ENCODE data around the gene CISD2. TPM values are rescaled to one million over a fixed set of nuclear protein-coding genes. Genes with fewer than 3 reads are reported as not detected.
"Not testable (repeated sequence)": the region's sequence is repeated elsewhere in the genome, so short reads cannot be mapped to it uniquely, and the experiment has no call there.

Gene CISD2
- total RNA-seq, 1 donor from 2014 or later = 78.6 TPM

DNA sequence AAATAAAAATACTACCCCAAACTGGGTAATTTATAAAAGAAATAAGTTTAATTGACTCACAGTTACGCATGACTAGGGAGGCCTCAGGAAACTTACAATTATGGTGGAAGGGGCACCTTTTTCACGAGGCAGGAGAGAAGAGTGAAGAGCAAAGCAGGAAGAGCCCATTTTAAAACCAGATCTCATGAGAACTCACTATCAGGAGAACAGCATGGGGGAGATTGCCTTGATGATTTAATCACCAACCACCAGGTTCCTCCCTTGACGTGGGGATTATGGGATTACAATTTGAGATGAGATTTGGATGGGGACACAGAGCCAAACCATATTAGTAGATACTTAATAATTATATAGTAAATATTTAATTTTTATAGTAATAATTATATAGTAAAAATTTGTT is 10.1 kb downstream of the CISD2 start:
- Histone ChIP-seq H3K36me3 (peaks cover 19% of the 10 kb centered on the region), H3K9ac (no peak overlapping the region), H2AFZ (replicated peaks) (no peak overlapping the region), H3K4me3 (no peak overlapping the region), H3K27me3 (no peaks in the 10 kb centered on the region), H3K4me1 (no peaks in the 10 kb centered on the region), H4K20me1 (ENCODE audit: low read depth) (no peaks in the 10 kb centered on the region), H3K9me3 (ENCODE audit: low read depth) (peaks cover 13% of the 10 kb centered on the region), H3K4me2 (no peak overlapping the region), H3K79me2 (ENCODE audit: low read depth) (peaks cover 92% of the 10 kb centered on the region), H3K27ac (no peak overlapping the region), H3F3A (ENCODE audit: low read depth) (no peaks in the 10 kb centered on the region)
- Mint-ChIP-seq H3K4me3 (no peak overlapping the region), H3K27ac (no peak overlapping the region), H3K36me3 (peaks cover 53% of the 10 kb centered on the region), H3K9me3 (peaks cover 43% of the 10 kb centered on the region), H3K4me1 (peaks cover 2% of the 10 kb centered on the region), H3K27me3 (ENCODE audit: insufficient read depth, low read depth) (peaks cover 8% of the 10 kb centered on the region)
- DNase-seq (ENCODE audit: low spot score) = no peak
- TF ChIP-seq EZH2 (IDR thresholded peaks at IDR 0.05) (no peak), CTCF (IDR thresholded peaks at IDR 0.05) (no peak), EZH2phosphoT487 (IDR thresholded peaks at IDR 0.05) (no peak)

GRCh38 chr4:102881343-102881742 is 12.6 kb downstream of the CISD2 start:
- Histone ChIP-seq H3K4me3 (no peak overlapping the region), H3K27me3 (no peaks in the 10 kb centered on the region), H3K27ac (no peak overlapping the region), H3K9ac (no peak overlapping the region), H4K20me1 (ENCODE audit: low read depth) (peaks cover 3% of the 10 kb centered on the region), H3K4me2 (no peak overlapping the region), H3K36me3 (peaks cover 22% of the 10 kb centered on the region), H2AFZ (replicated peaks) (no peak overlapping the region), H3K79me2 (ENCODE audit: low read depth) (peaks cover 81% of the 10 kb centered on the region), H3K9me3 (ENCODE audit: low read depth) (peaks cover 13% of the 10 kb centered on the region), H3K4me1 (no peaks in the 10 kb centered on the region), H3F3A (ENCODE audit: low read depth) (no peaks in the 10 kb centered on the region)
- Mint-ChIP-seq H3K27ac (no peak overlapping the region), H3K9me3 (peaks cover 24% of the 10 kb centered on the region), H3K27me3 (ENCODE audit: insufficient read depth, low read depth) (peaks cover 5% of the 10 kb centered on the region), H3K36me3 (peaks cover 37% of the 10 kb centered on the region), H3K4me3 (no peak overlapping the region), H3K4me1 (peaks cover 2% of the 10 kb centered on the region)
- TF ChIP-seq CTCF (IDR thresholded peaks at IDR 0.05) = no peak
- no peak for TF ChIP-seq EZH2 (IDR thresholded peaks at IDR 0.05)
- TF ChIP-seq EZH2phosphoT487 (IDR thresholded peaks at IDR 0.05) = no peak
- no peak for DNase-seq (ENCODE audit: low spot score)

DNA sequence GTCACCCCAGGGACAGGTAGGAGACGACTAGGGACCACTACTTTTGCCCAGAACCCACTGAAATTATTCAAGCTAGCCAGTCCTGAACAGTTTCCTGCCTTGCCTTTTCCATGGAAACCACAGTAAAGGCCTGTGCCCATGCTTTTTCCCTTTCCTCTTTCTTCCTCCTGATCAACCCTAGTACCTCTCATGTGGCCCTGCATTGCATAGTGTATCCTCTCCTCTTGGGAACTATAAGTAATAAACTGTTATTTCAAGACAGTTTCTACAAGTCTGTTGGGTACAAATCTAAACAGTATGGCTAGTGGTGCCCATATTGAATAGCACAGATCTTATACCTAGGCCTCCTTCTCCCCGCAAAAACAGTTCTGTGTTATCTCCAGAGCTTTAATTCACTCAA is 14.5 kb downstream of the CISD2 start:
- no peak overlapping the region for H3K27ac Mint-ChIP-seq
- H3K27ac ChIP-seq = no peak overlapping the region
- peaks cover 12% of the 10 kb centered on the region for H3K36me3 ChIP-seq
- H3F3A ChIP-seq (ENCODE audit: low read depth) = no peaks in the 10 kb centered on the region
- no peaks in the 10 kb centered on the region for H3K27me3 ChIP-seq
- H3K9ac ChIP-seq = no peak overlapping the region
- H3K4me3 ChIP-seq = no peak overlapping the region
- no peaks in the 10 kb centered on the region for H3K4me1 ChIP-seq
- no peak for DNase-seq (ENCODE audit: low spot score)
- peaks cover 2% of the 10 kb centered on the region for H3K4me1 Mint-ChIP-seq
- H4K20me1 ChIP-seq (ENCODE audit: low read depth) = peaks cover 3% of the 10 kb centered on the region
- H2AFZ ChIP-seq (replicated peaks) = no peak overlapping the region
- no peaks in the 10 kb centered on the region for H3K9me3 ChIP-seq (ENCODE audit: low read depth)
- H3K79me2 ChIP-seq (ENCODE audit: low read depth) = peaks cover 62% of the 10 kb centered on the region
- H3K4me3 Mint-ChIP-seq = no peak overlapping the region
- H3K4me2 ChIP-seq = no peak overlapping the region
- TF ChIP-seq EZH2 (IDR thresholded peaks at IDR 0.05) (no peak), CTCF (IDR thresholded peaks at IDR 0.05) (no peak), EZH2phosphoT487 (IDR thresholded peaks at IDR 0.05) (no peak)
- peaks cover 28% of the 10 kb centered on the region for H3K36me3 Mint-ChIP-seq
- H3K27me3 Mint-ChIP-seq (ENCODE audit: insufficient read depth, low read depth) = peaks cover 2% of the 10 kb centered on the region
- peaks cover 6% of the 10 kb centered on the region for H3K9me3 Mint-ChIP-seq

DNA sequence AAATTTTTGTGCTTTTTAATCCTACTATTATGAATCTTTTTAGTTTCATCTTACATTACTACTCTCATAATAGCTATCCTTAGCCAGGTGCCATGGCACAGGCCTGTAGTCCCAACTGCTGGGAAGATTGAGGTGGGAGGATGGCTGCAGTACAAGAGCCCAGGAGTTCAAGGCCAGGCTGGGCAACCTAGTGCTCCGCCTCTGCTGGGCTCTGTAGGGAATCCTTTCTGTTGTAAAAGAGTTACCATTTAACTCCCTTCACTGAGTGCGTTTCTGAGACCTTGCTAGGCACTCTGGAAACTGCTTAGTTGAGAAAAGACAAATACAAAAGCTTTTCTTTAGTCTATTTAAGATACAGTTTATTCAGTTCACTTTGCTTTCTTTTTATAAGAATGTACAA is 19.8 kb downstream of the CISD2 start:
- peaks cover 12% of the 10 kb centered on the region for H3K36me3 ChIP-seq
- H3K27me3 ChIP-seq; H3K4me2 ChIP-seq; H3F3A ChIP-seq (ENCODE audit: low read depth); H3K9ac ChIP-seq; H3K27me3 Mint-ChIP-seq (ENCODE audit: insufficient read depth, low read depth); H3K4me1 ChIP-seq; H3K4me3 Mint-ChIP-seq; H3K36me3 Mint-ChIP-seq; H3K27ac ChIP-seq; H3K27ac Mint-ChIP-seq; H3K9me3 ChIP-seq (ENCODE audit: low read depth); H3K4me1 Mint-ChIP-seq; H4K20me1 ChIP-seq (ENCODE audit: low read depth); H3K9me3 Mint-ChIP-seq; DNase-seq (ENCODE audit: low spot score); H3K4me3 ChIP-seq; H2AFZ ChIP-seq (replicated peaks): not testable (repeated sequence)
- peaks cover 17% of the 10 kb centered on the region for H3K79me2 ChIP-seq (ENCODE audit: low read depth)

GRCh38 chr4:102889866-102890265 is 21.1 kb downstream of the CISD2 start:
- not testable (repeated sequence) for H4K20me1 ChIP-seq (ENCODE audit: low read depth); H3K27ac ChIP-seq; H3K4me3 Mint-ChIP-seq; H3K27ac Mint-ChIP-seq; H3K27me3 Mint-ChIP-seq (ENCODE audit: insufficient read depth, low read depth); H3K9me3 ChIP-seq (ENCODE audit: low read depth); DNase-seq (ENCODE audit: low spot score); H3K27me3 ChIP-seq; H3K4me2 ChIP-seq; H3K79me2 ChIP-seq (ENCODE audit: low read depth); H3K4me1 Mint-ChIP-seq; H3K9me3 Mint-ChIP-seq; H3K4me1 ChIP-seq; H3K36me3 Mint-ChIP-seq; H3F3A ChIP-seq (ENCODE audit: low read depth); H3K4me3 ChIP-seq; H3K9ac ChIP-seq; H2AFZ ChIP-seq (replicated peaks)
- peaks cover 11% of the 10 kb centered on the region for H3K36me3 ChIP-seq

DNA sequence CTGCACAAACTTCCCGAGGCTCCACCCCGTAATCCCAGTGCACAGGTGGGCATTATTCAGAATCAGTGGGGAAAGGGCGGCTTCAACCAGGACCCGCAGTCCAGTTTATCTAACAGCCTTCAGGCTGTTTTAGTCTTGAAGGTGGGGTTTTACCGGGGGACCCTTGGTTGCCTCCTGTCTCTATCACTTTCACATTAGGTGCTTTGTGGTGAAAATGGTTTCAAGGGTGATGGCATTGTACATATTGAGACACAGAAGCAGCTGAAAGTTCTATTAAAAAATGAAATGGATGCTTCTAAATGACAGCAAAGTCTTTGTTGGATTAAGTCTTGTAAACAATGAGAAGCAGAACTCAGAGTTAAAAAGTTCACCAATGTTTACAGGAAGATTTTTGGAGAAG is 27.8 kb downstream of the CISD2 start:
- not testable (repeated sequence) for H3K27ac ChIP-seq; H4K20me1 ChIP-seq (ENCODE audit: low read depth); H3K4me2 ChIP-seq; H3K4me1 Mint-ChIP-seq; H3K27me3 Mint-ChIP-seq (ENCODE audit: insufficient read depth, low read depth); H2AFZ ChIP-seq (replicated peaks); H3F3A ChIP-seq (ENCODE audit: low read depth); H3K9me3 ChIP-seq (ENCODE audit: low read depth); H3K4me3 ChIP-seq; H3K36me3 Mint-ChIP-seq; H3K27me3 ChIP-seq; H3K9me3 Mint-ChIP-seq; H3K27ac Mint-ChIP-seq; H3K4me1 ChIP-seq; H3K4me3 Mint-ChIP-seq; H3K36me3 ChIP-seq; H3K9ac ChIP-seq; DNase-seq (ENCODE audit: low spot score); H3K79me2 ChIP-seq (ENCODE audit: low read depth)

Measured in neural progenitor cell (in vitro differentiated cells).